Right lobe of liver (tissue), 4 donors: ENCODE measurements around the gene SNHG17.

Source experiments
- POLR2A ChIP-seq: fragments of 450-650 bp; IDR thresholded peaks from one replicate; pipeline ENCODE4 v1.6.1; 2017; ENCODE audit warnings: antibody characterized with exemption, mild to moderate bottlenecking
- TF ChIP-seq, protein P1 (sequence below), 4 donors: fragments of 200-600 bp in 3 of 4; fragments of 450-650 bp in 1 of 4; IDR thresholded peaks; one replicate each; pipeline versions ENCODE4 v1.5.1 to v1.8.0; 2016 to 2022; ENCODE audit warnings: antibody characterized with exemption in 4 of 4, mild to moderate bottlenecking in 2 of 4
- donor health status: DM: no; HTN: no; CAD: no.
- donor health status: DM: no; HTN: no; CAD: no.
- donor health status: DM: no; HTN: yes; CAD: no.

DNA sequence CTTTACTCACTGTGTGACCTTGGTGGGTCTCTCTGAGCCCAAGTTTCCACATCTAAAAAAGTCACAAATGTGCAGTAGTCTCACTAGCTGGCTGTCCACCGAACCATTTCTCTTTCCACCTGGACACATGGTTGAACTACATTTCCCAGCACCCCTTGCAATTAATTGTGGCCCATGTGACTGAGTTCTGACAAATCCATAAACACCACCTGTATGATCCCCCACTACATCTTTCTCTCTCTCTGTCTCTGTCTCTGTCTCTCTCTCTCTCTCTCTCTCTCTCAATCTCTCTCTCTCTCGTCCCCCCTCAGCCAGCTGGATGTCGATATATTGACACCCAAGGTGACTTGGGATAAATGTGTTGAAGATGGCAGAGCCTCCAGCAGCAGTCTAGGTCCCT lies 42.8 kb downstream of the SNHG17 start:
- TF ChIP-seq, protein P1, sequence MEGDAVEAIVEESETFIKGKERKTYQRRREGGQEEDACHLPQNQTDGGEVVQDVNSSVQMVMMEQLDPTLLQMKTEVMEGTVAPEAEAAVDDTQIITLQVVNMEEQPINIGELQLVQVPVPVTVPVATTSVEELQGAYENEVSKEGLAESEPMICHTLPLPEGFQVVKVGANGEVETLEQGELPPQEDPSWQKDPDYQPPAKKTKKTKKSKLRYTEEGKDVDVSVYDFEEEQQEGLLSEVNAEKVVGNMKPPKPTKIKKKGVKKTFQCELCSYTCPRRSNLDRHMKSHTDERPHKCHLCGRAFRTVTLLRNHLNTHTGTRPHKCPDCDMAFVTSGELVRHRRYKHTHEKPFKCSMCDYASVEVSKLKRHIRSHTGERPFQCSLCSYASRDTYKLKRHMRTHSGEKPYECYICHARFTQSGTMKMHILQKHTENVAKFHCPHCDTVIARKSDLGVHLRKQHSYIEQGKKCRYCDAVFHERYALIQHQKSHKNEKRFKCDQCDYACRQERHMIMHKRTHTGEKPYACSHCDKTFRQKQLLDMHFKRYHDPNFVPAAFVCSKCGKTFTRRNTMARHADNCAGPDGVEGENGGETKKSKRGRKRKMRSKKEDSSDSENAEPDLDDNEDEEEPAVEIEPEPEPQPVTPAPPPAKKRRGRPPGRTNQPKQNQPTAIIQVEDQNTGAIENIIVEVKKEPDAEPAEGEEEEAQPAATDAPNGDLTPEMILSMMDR (IDR thresholded peaks at IDR 0.05): no peak
- TF ChIP-seq POLR2A: no peak
